Astrocyte of the spinal cord (primary cell): ENCODE results near the gene CTLA4.

Experiments used
- DNase-seq: peaks from one replicate; pipeline ENCODE4 v3.0.0; 2011; ENCODE audit warnings: low read depth, low spot score
- H3K4me3 ChIP-seq: 2 replicates; pipeline ENCODE4 v1.5.1; 2011; ENCODE audit warnings: low read depth, mild to moderate bottlenecking, low read length, moderate library complexity
- in situ Hi-C: cut with HindIII; loops from 2 replicates; pipeline ENCODE4 v1.10.0; 2017; ENCODE audit warnings: low sequenced_read_pairs
- TF ChIP-seq, protein P1 (sequence below): IDR thresholded peaks from 2 replicates; pipeline ENCODE4 v1.5.1; 2012; ENCODE audit warnings: low read depth, mild to moderate bottlenecking, low read length, inconsistent platforms

Gene CTLA4

DNA sequence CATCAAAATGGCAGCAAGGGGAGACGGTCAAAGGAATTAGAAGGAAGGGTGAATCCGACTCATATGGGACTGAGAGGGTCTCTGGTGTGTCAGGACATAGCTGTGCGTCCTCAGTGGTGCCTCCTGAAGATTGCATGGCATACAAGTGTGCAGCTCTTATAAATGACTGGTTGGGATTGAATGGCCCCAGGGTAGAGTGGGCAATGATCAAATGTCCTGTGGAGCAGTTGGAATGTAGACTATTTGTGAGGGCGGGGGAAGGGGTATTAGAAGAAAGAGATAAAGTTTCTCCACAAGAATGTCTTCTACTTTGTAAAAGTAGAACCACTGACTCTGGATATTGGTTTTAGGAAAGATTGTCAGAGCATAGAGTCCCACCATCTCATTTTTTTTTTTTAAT is 24.6 kb downstream of the CTLA4 start:
- no peak for DNase-seq
- no peak overlapping the region for H3K4me3 ChIP-seq
- TF ChIP-seq, protein P1, sequence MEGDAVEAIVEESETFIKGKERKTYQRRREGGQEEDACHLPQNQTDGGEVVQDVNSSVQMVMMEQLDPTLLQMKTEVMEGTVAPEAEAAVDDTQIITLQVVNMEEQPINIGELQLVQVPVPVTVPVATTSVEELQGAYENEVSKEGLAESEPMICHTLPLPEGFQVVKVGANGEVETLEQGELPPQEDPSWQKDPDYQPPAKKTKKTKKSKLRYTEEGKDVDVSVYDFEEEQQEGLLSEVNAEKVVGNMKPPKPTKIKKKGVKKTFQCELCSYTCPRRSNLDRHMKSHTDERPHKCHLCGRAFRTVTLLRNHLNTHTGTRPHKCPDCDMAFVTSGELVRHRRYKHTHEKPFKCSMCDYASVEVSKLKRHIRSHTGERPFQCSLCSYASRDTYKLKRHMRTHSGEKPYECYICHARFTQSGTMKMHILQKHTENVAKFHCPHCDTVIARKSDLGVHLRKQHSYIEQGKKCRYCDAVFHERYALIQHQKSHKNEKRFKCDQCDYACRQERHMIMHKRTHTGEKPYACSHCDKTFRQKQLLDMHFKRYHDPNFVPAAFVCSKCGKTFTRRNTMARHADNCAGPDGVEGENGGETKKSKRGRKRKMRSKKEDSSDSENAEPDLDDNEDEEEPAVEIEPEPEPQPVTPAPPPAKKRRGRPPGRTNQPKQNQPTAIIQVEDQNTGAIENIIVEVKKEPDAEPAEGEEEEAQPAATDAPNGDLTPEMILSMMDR = no peak
- in situ Hi-C loops = no loop called here

DNA sequence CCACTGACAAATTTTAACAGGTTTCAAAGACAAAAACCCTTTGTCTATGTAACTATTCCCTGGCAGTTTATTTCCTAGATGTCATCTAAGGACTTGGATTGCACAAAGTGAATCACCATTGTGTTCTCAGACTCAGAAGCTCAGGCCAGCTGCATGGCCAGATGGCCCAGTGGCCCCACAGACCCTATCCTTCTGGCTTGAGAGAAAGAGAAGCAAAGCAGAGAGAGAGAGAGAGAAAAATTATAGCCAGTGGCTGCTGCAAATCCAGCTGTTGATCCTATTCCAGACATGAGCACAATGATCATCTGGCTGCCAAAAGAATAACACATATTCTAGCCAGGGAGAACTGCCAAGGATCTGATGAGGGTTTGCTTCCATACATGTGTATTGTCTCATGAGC is 25.8 kb downstream of the CTLA4 start:
- in situ Hi-C loops = no loop called here
- no peak overlapping the region for H3K4me3 ChIP-seq
- TF ChIP-seq, protein P1 = no peak
- no peak for DNase-seq

- TF ChIP-seq, protein P1 = no peak
- in situ Hi-C loops = no loop called here
- H3K4me3 ChIP-seq = no peak overlapping the region
- DNase-seq = no peak
Observed at GRCh38 chr2:203893840-203894239, 26.3 kb downstream of the CTLA4 start.

- TF ChIP-seq, protein P1 = no peak
- no peak for DNase-seq
- in situ Hi-C loops = no loop called here
- no peak overlapping the region for H3K4me3 ChIP-seq
Observed at GRCh38 chr2:203894262-203894661, 26.7 kb downstream of the CTLA4 start.

- H3K4me3 ChIP-seq = no peak overlapping the region
- TF ChIP-seq, protein P1 = no peak
- DNase-seq = no peak
- in situ Hi-C loops = no loop called here
Observed at GRCh38 chr2:203897544-203897943, 30.0 kb downstream of the CTLA4 start.

GRCh38 chr2:203898657-203899056 is 31.1 kb downstream of the CTLA4 start:
- in situ Hi-C loops = no loop called here
- TF ChIP-seq, protein P1 = no peak
- no peak overlapping the region for H3K4me3 ChIP-seq
- no peak for DNase-seq

- in situ Hi-C loops = no loop called here
- H3K4me3 ChIP-seq = no peak overlapping the region
- DNase-seq = no peak
- TF ChIP-seq, protein P1 = no peak
Observed at GRCh38 chr2:203900253-203900652, 32.7 kb downstream of the CTLA4 start.
